HG03097 (cell line): ENCODE data around the gene ESAM.

ENCODE experiments used
- ATAC-seq: cut with Tn5 transposase; IDR thresholded peaks from one replicate; pipeline ENCODE4 v1.9.1; 2021; ENCODE audit not compliant: unreplicated experiment, low FRiP score

ESAM gene, protein sequence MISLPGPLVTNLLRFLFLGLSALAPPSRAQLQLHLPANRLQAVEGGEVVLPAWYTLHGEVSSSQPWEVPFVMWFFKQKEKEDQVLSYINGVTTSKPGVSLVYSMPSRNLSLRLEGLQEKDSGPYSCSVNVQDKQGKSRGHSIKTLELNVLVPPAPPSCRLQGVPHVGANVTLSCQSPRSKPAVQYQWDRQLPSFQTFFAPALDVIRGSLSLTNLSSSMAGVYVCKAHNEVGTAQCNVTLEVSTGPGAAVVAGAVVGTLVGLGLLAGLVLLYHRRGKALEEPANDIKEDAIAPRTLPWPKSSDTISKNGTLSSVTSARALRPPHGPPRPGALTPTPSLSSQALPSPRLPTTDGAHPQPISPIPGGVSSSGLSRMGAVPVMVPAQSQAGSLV

GRCh38 chr11:124762105-124762623, at the start of gene ESAM:
TSS of gene ESAM (minus strand) at chr11:124762290. CDS start at chr11:124762154, 136 bp downstream.
- peak; percentile 42 for ATAC-seq

GRCh38 chr11:124811399-124812125, 49.5 kb upstream of the ESAM start:
- no peak for ATAC-seq

DNA sequence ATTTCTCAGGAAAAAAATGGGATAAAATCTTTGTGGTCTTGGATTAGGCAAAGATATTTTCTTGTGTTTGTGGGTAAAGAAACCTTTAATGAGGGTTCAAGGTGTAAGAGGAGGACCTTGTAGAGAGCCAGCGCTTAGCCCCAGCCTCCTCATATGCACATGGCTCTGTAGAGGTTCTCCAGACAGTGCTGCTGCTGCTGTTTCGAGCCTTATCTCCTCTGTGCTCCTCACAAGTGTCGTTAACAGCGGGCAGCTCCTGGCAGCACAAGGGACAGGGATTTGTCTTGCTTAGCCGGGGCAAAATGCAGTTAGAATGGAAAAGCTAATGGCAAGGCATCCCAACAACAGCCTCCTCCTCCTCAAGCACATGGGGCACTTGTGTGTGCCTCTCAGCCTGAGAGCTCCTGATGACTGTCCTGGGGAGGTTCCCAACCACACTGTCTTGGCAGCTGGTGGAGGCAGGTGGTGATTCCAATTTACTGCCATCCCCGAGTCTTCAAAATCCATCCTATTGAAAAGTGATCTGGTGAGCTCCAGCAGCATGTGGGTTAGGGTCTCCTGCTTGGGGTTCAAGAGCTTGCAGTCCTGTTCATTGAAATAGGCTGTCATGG, 45.7 kb upstream of the ESAM start:
- ATAC-seq = no peak

GRCh38 chr11:124807201-124807600, 45.1 kb upstream of the ESAM start:
- no peak for ATAC-seq

DNA sequence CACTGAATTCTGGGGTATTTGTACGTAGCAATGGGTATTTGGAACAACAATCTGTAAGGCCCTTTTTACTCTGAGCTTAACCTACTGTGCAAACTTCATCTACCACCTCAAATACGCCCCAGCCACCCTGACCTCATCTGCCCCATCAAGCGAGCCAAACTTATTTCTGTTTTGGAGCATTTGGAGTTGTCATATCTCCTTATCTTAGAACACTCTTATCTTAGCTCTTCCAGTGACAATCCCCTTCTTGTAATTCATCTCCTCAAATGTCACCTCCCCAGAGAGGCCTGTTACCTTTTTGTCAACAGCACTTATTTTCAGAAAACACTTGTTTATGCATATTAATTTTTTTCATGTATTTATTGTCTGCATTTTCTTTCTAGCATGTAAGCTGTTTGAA, 42.8 kb upstream of the ESAM start:
- ATAC-seq = no peak

- ATAC-seq = no peak
These were observed 39.7 kb upstream of the ESAM start for GRCh38 chr11:124801636-124802312.

GRCh38 chr11:124801014-124801413, 38.9 kb upstream of the ESAM start:
- ATAC-seq = no peak

- peak; percentile 80 for ATAC-seq
These were observed 38.3 kb upstream of the ESAM start, which contains the start of gene MSANTD2 for GRCh38 chr11:124800226-124800929. TSS of gene MSANTD2 (minus strand) at chr11:124800406. CDS start at chr11:124800380, 26 bp downstream.

- ATAC-seq = peak; percentile 31
These were observed 37.5 kb upstream of the ESAM start for GRCh38 chr11:124799348-124800225.

DNA sequence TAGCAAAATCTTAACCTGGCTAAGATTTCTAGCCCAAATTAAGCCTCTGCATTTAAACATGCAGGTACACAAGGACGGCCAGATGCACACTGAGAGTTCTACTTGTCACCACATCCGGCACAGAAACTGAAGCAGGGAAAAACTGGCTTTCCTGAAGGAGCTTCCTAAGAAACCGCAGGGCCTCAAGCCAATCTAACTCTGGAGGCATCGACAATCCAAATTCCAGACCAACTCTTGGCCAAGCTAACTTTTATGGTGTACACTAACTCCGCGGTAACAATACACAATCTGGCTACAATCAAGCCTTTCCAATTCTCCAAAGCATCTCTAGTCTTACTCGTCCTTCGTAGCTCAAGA, 36.9 kb upstream of the ESAM start:
- no peak for ATAC-seq

GRCh38 chr11:124796312-124796711, 34.2 kb upstream of the ESAM start:
- ATAC-seq = no peak

- no peak for ATAC-seq
These were observed 31.6 kb upstream of the ESAM start for GRCh38 chr11:124793466-124794278.

DNA sequence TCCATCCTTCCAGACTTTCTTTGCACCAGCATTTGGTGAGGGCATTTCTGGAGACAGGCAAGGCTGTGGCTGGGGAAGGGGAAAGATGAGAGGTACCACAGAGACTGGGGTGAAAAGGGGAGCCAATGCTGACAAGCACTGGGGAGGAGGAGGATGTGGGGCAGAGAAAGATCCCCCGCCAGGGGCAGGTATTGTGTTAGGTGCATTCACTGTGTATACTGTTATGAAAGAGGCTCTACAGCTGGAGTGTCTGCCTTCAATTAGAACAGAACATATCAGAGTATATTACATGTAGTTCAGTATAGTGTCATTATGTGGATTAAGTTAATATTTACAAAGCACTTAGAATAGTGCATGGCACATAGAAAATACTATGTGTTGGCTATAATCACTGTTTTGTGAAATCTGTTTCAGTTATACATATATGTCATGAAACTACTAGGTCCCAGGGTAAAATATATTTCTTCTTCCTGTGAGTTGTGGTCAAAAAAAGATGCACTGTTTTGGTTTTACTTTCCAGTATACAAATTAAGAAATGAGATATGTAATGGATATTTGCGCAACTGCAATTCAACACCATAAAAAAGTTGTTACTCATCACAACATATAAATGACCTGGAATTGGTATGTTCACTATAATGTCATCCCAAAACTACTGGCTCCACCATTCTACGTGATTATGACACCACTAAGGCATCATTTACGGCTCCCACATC, 29.7 kb upstream of the ESAM start:
- ATAC-seq = peak; percentile 69

DNA sequence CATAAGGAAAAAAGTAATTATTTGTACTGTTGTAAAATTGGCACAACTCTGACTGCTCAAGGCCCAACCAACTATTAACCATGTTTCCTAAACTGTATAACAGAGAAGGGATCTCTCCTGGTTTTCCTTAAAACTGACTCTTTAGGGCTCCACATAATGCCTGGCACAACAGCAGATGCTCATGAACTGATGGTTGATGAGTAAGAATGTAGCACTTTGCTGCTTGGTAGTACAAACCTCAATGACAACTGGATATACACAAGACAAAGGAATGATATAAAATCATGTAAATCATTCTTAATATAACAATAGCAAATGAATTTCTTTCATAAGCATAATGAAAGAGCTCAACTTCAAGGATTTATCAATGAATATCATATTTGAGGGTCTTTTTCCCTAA, 26.4 kb upstream of the ESAM start:
- ATAC-seq = no peak

DNA sequence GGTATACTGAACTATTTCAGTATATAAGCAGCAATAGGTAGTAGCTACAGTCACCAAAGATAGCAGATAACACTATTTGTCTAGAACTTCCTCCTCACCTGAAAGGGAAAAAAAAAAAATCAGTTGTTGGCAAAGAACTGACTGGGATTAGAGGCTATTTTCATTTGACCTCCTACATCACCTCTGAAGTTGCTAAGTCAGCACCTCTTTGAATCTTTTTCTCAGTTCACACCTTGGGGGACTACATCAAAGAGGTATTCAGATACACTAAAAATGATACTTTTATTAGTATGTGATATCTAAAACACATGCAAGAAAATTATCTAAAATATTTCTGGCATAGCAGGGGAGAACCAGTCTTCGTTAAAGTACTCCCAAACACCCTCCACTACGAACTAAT, 22.0 kb upstream of the ESAM start:
- no peak for ATAC-seq

DNA sequence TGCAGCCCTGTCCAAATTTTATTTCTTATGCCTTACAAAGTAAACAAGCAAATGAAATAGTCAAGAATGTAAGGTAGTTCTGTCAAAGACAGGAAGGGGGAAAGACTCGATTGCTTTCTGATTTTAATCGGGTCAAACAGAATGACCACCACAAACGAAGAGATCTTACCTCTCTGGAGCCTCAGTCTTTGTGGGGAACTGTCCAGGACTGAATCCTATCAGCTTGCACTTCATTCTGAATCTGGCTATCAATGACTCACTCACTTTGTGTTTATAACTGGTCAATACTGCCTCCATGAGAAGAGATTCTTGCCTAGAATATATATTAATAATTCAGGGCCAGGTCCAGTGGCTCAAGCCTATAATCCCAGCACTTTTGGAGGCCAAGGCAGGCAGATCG, 20.9 kb upstream of the ESAM start:
- no peak for ATAC-seq

- no peak for ATAC-seq
These were observed 17.5 kb upstream of the ESAM start for GRCh38 chr11:124779568-124779967.

- ATAC-seq = no peak
These were observed 16.2 kb upstream of the ESAM start for GRCh38 chr11:124778281-124778680.
